CD8-positive, alpha-beta memory T cell (primary cell): ENCODE results near the gene COLQ. TPM values are rescaled to one million over a fixed set of nuclear protein-coding genes. Genes with fewer than 3 reads are reported as not detected.

Experiments
- polyA plus RNA-seq: library from polyadenylated mRNA; unstranded; fragments of 300-500 nt; fragmentation: Illumina TruSeq; gene quantifications from one replicate; pipeline ENCODE4 v1.2.3, GENCODE V29; 2021
- total RNA-seq, 2 experiments: library from RNA; stranded (reverse); gene quantifications; one replicate each; pipeline ENCODE4 v1.2.3, GENCODE V29; 2021

COLQ gene
- total and polyA plus RNA-seq, 3 experiments from 2014 or later = 1.1 to 17.3 (median 1.6) TPM

Other genes starting within 250 kb of the COLQ start
- 10 to 100 TPM; 14.2 to 15.5 TPM for gene SH3BP5, start 189.1 kb downstream of the COLQ start, total RNA-seq
- gene SH3BP5, start 189.1 kb downstream of the COLQ start, polyA plus RNA-seq = 84.3 TPM
- gene METTL6, start 94.2 kb downstream of the COLQ start, total RNA-seq = 10 to 100 TPM; 23.2 to 24.4 TPM
- gene METTL6, start 94.2 kb downstream of the COLQ start, polyA plus RNA-seq = 15.4 TPM
- gene EAF1, start 94.1 kb downstream of the COLQ start, total RNA-seq = 10 to 100 TPM; 25.8 to 26.8 TPM
- 21.2 TPM for gene EAF1, start 94.1 kb downstream of the COLQ start, polyA plus RNA-seq
- 10 to 100 TPM; 34.6 to 37.7 TPM for gene HACL1, start 79.9 kb upstream of the COLQ start, total RNA-seq
- gene HACL1, start 79.9 kb upstream of the COLQ start, polyA plus RNA-seq = 35.0 TPM
- gene BTD, start 80.0 kb upstream of the COLQ start, total RNA-seq = 1 to 10 TPM; 5.5 to 6.0 TPM
- gene BTD, start 80.0 kb upstream of the COLQ start, polyA plus RNA-seq = 20.7 TPM